Measurements from ENCODE around the gene QPRT. TPM values are rescaled to one million over a fixed set of nuclear protein-coding genes. Genes with fewer than 3 reads are reported as not detected.

QPRT gene
- total RNA-seq, 1 experiment from 2014 or later: 27.9 TPM

DNA sequence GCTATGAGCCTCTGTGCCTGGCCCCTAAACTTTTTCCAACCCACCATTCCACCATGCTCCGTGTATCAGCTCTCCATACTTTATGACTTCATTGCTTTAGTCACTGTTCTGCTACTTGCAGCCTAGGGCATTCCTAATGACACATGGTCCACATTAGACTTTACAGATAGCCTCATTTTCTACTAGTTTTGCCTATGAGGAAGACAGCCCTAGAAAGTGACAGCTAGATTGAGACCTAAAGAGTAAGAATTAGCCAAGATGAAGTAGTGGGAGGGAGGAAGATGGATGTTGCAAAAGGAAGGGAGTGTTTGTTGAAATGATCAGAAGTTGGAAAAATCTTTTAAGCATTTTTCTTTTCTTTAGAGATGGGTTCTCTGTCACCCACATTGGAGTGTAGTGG, 55.8 kb downstream of the QPRT start:
- ChIA-PET CTCF (no interaction called here), POLR2A (interaction anchor here (0.6 kb wide), 1 partner anchor 20 kb away, joined by 3 read pairs; no protein-coding TSS in a partner anchor)
- no peak overlapping the region for H3K27ac ChIP-seq (ENCODE audit: low read length)
- no peak for ATAC-seq
- intact Hi-C loops (cut with micrococcal nuclease; ENCODE audit: unreplicated experiment): no loop called here
- H3K9me3 ChIP-seq (ENCODE audit: control insufficient read depth, insufficient read depth, low read depth, low read length): no peaks in the 10 kb centered on the region
- BruUV-seq (replicated peaks): no TSS peak
- no peaks in the 10 kb centered on the region for H3K4me1 ChIP-seq (ENCODE audit: control insufficient read depth, insufficient read depth, low read length)
- DNase-seq (ENCODE audit: low read depth, low spot score): no peak
- H3K27me3 ChIP-seq (ENCODE audit: control insufficient read depth, insufficient read depth, low read length): no peaks in the 10 kb centered on the region
- no peaks in the 10 kb centered on the region for H3K36me3 ChIP-seq (ENCODE audit: control insufficient read depth, insufficient read depth, low read length)
- TF ChIP-seq SIN3A (IDR thresholded peaks at IDR 0.05; ENCODE audit: borderline replicate concordance, insufficient read depth, low read depth, low read length): no peak
- TF ChIP-seq POLR2AphosphoS5 (IDR thresholded peaks at IDR 0.05; ENCODE audit: low read depth, low read length): no peak
- no peak for TF ChIP-seq CTCF (IDR thresholded peaks at IDR 0.05)
- no peak for TF ChIP-seq REST (IDR thresholded peaks at IDR 0.05; ENCODE audit: insufficient read depth in 1 of 2, low read depth in 2 of 2, low read length in 1 of 2)
- in situ Hi-C loops (cut with HindIII; ENCODE audit: low pct_unique_long_range_greater_than_20kb, low sequenced_read_pairs): no loop called here
- no peak overlapping the region for H3K4me3 ChIP-seq (ENCODE audit: low read depth in 2 of 2, low read length in 2 of 2)

GRCh38 chr16:29736112-29736511, 57.1 kb downstream of the QPRT start:
- H3K27me3 ChIP-seq (ENCODE audit: control insufficient read depth, insufficient read depth, low read length): no peaks in the 10 kb centered on the region
- H3K27ac ChIP-seq (ENCODE audit: low read length): no peak overlapping the region
- ATAC-seq (no peak), DNase-seq (ENCODE audit: low read depth, low spot score) (no peak)
- no peaks in the 10 kb centered on the region for H3K4me1 ChIP-seq (ENCODE audit: control insufficient read depth, insufficient read depth, low read length)
- intact Hi-C loops (cut with micrococcal nuclease; ENCODE audit: unreplicated experiment): no loop called here
- ChIA-PET CTCF (no interaction called here), POLR2A (no interaction called here)
- no peak overlapping the region for H3K4me3 ChIP-seq (ENCODE audit: low read depth in 2 of 2, low read length in 2 of 2)
- in situ Hi-C loops (cut with HindIII; ENCODE audit: low pct_unique_long_range_greater_than_20kb, low sequenced_read_pairs): no loop called here
- H3K9me3 ChIP-seq (ENCODE audit: control insufficient read depth, insufficient read depth, low read depth, low read length): no peaks in the 10 kb centered on the region
- no peaks in the 10 kb centered on the region for H3K36me3 ChIP-seq (ENCODE audit: control insufficient read depth, insufficient read depth, low read length)
- BruUV-seq (replicated peaks): no TSS peak
- TF ChIP-seq POLR2AphosphoS5 (IDR thresholded peaks at IDR 0.05; ENCODE audit: low read depth, low read length): no peak
- TF ChIP-seq TCF7L2 (IDR thresholded peaks at IDR 0.05; ENCODE audit: low read depth, low read length): no peak
- no peak for TF ChIP-seq SIN3A (IDR thresholded peaks at IDR 0.05; ENCODE audit: borderline replicate concordance, insufficient read depth, low read depth, low read length)
- no peak for TF ChIP-seq REST (IDR thresholded peaks at IDR 0.05; ENCODE audit: insufficient read depth in 1 of 2, low read depth in 2 of 2, low read length in 1 of 2)
- TF ChIP-seq CTCF (IDR thresholded peaks at IDR 0.05): no peak
